GM18499 (cell line): ENCODE measurements around the gene PDIA6.

Experiments used
- ATAC-seq: cut with Tn5 transposase; IDR thresholded peaks from one replicate; pipeline ENCODE4 v1.9.1; 2021; ENCODE audit warnings: moderate number of reproducible peaks; ENCODE audit not compliant: insufficient read depth, unreplicated experiment

PDIA6 gene

GRCh38 chr2:10812362-10813162 is at the start of gene PDIA6:
PDIA6 (minus strand) TSS chr2:10812785; CDS start chr2:10812696, 89 bp downstream.
- peak; percentile 62 for ATAC-seq

GRCh38 chr2:10862330-10862729 is 49.7 kb upstream of the PDIA6 start:
- ATAC-seq, result no peak

DNA sequence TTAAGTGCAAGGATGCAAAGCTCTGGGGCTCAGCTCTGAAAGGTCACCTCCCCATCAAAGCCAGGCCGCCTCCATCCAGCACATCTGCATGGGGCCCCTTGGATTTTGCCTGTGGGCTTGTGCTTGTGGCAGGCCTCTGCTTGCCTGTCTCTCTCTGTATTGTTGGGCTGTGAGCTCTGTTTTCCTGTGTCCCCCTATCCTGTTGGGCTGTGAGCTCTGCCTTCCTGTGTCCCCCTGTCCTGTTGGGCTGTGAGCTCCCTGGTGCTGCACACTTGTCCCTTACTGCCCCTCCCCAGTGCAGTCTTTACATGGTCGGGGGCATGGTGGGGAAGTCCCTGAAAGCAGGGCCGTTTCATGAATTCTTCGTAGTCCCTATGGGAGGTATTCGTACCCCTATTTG is 49.2 kb upstream of the PDIA6 start:
- ATAC-seq, result no peak

DNA sequence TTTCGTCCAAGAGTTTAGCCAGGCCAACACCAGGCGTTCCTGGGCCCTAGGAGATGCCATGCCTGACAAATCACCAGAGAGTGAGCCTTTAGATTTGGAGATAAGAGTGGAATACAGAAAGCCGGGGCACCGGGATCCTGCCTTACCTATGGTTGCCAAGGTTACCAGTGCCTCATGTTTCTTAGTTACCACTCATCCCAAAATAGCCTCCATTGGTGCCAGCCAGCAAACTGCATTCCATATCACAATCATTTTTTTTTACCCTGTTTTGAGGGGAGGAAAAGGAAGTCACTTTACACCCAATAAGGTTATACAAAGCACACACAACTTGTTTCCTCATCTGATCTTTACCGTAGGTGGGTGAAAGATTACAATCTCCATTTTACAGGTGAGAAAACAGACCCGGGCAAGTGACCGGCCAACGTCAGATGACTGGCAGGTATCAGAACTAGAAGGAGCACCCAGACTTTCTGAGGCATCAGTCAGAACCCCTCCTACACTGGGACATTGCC is 48.3 kb upstream of the PDIA6 start:
- ATAC-seq, result no peak

DNA sequence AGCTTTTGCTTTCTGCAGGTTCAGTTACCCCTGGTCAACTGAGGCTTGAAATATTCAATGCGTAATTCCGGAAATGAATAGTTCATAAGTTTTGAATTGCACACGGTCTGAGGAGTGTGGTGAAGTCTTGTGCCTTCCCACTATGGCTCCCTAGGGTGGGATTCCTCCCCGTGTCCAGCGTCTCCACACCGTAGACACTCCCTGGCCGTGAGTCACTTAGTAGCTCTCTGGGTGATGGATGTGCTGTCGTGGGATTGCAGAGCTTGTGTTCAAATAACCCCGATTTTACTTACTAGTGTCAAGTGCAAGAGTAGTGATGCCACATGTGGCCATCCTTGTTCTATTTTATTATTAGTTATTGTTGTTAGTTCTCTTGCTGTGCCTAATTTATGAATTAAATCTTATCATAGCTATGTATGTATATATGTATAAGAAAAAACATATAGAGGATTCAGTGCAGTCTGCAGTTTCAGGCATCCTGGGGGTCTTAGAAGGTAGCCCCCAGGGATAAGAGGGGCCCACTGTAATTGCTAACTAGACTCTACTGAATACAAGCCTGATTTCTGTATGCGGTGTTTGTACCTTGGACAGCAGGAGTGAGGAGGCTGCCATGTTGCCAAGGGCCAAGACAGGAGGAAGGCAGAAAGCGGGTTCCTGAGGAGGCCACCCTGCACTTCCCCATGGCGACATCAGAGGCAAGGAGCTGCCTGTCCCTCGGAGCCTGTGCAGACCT is 47.7 kb upstream of the PDIA6 start:
- no peak for ATAC-seq

- no peak for ATAC-seq
Observed at GRCh38 chr2:10859278-10859677, 46.7 kb upstream of the PDIA6 start.

DNA sequence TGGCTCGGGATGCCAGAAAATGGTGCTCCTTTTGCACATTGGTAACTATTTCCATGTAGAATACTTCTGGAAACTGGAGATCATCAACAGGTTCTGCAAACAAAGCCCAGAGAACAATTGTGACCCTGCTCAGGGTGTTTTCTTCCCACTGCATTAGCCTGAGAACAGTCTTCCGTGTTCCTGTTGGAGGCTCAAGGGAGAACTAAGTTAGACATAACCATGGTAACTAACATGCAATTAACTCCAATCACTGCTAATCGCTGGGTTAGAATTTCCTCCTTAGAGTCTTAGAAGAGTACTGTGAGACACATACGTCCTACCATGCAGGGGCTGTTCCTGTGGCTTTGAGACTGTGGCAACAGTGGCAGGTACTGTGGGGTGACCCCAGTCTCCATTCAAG is 36.0 kb upstream of the PDIA6 start:
- no peak for ATAC-seq

DNA sequence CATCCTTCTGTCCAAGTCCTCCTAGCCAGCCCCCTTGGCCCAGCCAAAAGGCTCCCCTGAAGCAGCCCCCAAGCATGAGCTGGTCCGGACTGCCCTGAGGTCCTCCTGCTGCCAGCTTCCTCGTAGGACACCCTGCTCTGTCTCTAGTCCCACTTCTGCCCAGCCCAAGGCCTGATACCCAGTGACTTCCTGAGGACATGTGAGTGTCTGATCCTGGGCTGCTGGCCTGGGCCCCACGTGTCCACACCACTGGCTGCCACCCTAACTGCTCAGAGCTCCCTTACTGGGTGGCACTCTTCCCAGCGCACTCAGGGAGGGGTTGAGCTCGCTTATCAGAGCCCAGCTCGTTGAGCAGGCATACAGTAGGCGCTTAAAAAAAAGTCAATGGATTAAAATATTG is 34.4 kb upstream of the PDIA6 start:
- no peak for ATAC-seq

GRCh38 chr2:10846110-10846861 is 33.7 kb upstream of the PDIA6 start:
- no peak for ATAC-seq

GRCh38 chr2:10845640-10846039 is 33.1 kb upstream of the PDIA6 start:
- ATAC-seq, result no peak

DNA sequence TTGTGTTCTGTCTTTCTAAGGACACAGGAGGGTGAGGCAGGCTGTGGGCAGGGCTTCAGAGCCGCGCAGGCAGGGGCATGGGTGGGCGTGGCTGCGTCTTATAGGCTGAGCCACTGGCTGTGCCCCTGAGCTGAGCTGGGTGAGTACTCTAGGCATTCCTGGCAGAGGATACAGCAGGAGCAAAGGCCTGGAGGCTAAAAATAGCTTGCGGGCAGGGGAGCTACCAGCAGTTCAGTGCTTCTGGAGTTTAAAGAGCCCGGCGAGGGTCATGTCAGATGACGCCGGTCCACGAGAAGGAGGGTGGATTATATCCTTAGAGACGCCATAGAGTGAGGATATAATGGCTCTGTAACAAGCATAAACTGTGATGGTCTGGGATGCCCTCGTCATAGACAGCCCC is 31.5 kb upstream of the PDIA6 start:
- no peak for ATAC-seq

DNA sequence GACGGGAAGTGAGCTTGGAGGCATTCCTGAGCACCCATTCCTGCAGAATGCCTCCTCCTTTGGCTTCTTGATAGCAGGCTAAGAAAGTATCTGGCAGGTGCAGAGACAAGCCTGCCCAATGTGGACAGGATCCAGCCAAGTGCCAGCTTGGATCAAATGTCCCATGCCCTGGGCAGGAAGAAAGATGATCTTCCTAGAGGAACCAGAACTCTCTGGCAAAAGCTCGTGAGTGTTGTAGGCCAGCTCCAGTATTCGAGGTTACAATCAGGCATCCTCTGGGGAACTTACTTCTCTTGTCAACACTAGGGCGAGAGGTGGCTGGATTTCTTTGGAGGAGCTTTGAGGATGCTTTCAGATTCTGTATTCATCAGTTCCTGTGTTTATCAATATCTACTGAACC is 29.9 kb upstream of the PDIA6 start:
- no peak for ATAC-seq

GRCh38 chr2:10841547-10842219 is 29.1 kb upstream of the PDIA6 start:
- ATAC-seq, result no peak

DNA sequence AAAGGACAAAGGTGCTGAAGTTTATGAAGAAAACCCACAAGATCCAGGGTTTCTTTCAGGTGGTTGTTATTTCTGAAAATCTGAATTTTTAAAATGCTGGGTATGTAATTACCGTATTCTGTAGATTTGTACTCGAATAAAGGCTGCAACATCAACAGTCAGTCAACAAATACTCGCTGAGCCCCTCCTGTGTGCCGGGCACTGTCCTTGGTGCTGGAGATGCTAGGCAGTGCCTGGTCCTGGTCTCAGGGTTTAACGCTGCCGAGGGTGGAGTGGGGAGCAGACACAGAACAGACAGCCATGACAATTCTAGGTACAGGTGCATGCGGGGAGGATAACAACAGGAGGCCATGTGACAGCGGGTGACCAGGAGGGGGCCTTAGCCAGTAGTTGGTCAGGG is 27.2 kb upstream of the PDIA6 start:
- ATAC-seq, result no peak

GRCh38 chr2:10838734-10839133 is 26.1 kb upstream of the PDIA6 start:
- no peak for ATAC-seq

DNA sequence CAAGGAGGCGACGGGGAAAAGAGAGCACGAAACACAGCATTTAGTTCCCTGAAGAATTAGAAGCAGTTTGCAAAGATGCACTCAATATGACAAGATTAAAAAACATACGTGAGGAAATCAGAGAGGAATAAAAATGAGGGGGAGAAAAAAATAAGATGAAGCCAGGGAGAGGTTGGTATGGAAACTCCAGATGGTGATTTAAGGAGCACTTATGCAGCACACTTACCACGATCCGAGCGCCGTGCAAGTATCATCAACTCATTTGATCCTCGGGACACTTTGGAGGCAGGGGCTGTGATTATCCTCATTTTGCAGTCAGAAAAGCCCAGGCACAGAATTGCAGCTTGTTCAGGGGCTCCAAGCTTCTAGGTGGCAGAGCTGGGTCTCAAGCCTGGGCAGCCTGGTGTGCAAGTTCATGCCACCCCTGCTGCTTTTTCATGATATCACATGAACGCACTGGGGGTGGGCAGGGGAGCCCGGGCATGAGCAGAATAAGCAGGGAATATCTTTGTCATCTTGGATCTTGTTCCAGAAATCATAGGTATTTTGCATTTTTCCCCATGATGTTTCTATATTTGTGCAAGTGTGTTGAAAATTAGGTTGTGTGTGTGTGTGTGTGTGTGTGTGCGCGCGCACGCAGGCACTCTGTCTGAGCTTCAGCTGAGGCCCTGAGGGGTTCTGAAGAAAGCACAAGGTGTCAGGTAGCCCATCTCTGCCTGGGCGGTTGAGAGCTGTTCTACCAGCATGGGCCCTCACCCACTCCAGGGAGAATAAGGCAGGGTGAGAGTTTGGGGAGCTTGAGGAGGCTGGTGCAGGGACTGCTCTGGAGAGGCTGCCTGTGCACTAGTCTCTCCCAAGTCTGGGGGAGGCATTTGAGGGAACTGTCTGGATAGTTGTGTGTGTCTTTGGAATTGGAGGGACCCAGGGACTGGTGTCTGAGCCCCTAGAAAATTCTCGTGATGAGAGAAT is 25.0 kb upstream of the PDIA6 start:
- no peak for ATAC-seq

- ATAC-seq, result no peak
Observed at GRCh38 chr2:10835052-10835970, 22.7 kb upstream of the PDIA6 start.

DNA sequence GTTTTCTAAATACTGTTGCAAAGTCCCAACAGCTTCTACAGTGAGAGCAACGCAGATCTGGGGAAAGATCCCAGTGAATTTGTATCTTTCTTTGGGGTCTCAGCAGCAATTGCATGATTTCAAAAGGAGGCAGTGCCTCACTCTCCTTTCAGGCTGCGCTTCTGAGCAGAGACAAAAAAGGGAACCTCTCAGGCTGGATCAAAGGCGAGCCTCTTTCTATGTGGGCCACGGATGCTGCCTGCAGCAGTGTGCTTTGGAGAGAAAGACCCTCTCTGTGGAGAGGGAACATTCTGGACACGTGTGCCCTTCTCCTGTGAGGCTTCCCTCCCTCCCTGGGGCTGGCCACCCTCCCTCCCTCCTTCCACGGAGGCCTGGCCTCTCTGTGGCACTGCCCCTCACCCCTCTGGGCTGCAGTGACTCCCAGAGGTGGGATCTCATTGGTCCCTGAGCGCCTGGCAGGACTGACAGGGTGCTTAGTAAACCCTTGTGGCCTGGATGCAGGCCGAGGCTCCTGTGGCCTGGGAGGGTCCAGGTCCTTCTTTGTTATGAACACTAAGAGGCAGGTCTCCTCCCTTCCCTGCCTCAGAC is 21.6 kb upstream of the PDIA6 start:
- ATAC-seq, result no peak
